Left lung (tissue), 10 donors: ENCODE data around the gene NCOA1. TPM values are rescaled to one million over a fixed set of nuclear protein-coding genes. Genes with fewer than 3 reads are reported as not detected.
"Not testable (repeated sequence)": the region's sequence is repeated elsewhere in the genome, so short reads cannot be mapped to it uniquely, and the experiment has no call there.

Experiments used
- ATAC-seq: fragments of 200-7000 bp; cut with Tn5 transposase; one replicate; pipeline ENCODE4 v1.9.1; 2020; ENCODE audit warnings: moderate library complexity
- DNase-seq, 4 donors: peaks; one replicate each; pipeline ENCODE4 v3.0.0-alpha.2; 2013 to 2020
- H3K27ac ChIP-seq, 2 donors: fragments of 200-600 bp; sonication (generic) in 1 of 2; one replicate each; pipeline versions ENCODE4 v1.5.0 to v1.8.0; 2020 to 2021
- H3K27me3 ChIP-seq, 2 donors: fragments of 200-600 bp; sonication (generic) in 1 of 2; one replicate each; pipeline versions ENCODE4 v1.5.0 to v1.8.0; 2020 to 2021
- H3K36me3 ChIP-seq, 2 donors: fragments of 200-600 bp; sonication (generic) in 1 of 2; one replicate each; pipeline versions ENCODE4 v1.5.0 to v1.8.0; 2020 to 2021
- H3K4me1 ChIP-seq, 2 donors: fragments of 200-600 bp; one replicate each; pipeline ENCODE4 v1.8.0; 2021
- H3K4me3 ChIP-seq, 2 donors: fragments of 200-600 bp; sonication (generic) in 1 of 2; one replicate each; pipeline versions ENCODE4 v1.5.0 to v1.8.0; 2020 to 2021; ENCODE audit warnings: mild to moderate bottlenecking in 1 of 2
- H3K9me3 ChIP-seq, 2 donors: fragments of 200-600 bp; sonication (generic) in 1 of 2; one replicate each; pipeline versions ENCODE4 v1.5.0 to v1.8.0; 2020 to 2021
- CTCF ChIP-seq, 2 donors: fragments of 200-600 bp; sonication (generic) in 1 of 2; IDR thresholded peaks; one replicate each; pipeline versions ENCODE4 v1.5.0 to v1.8.0; 2021; ENCODE audit warnings: antibody characterized with exemption in 2 of 2
- intact Hi-C, 2 donors: fragments of 100-400 bp; cut with DNase I; formaldehyde crosslinking; loops; one replicate each; pipeline versions ENCODE4 v1.11.2 to v1.14.2; 2022
- polyA plus RNA-seq, 6 donors: library from polyadenylated mRNA; unstranded; fragments of 120-200 nt; gene quantifications; one replicate each; pipeline ENCODE4 v1.2.1, GENCODE V29; 2013; ENCODE audit not compliant: insufficient read length in 6 of 6
- total RNA-seq, 2 donors: library from RNA; stranded (reverse); fragmentation: NEBNext Ultra II Directional; extraction: Animal tissue kit (Norgen Biotek cat#: 25700); gene quantifications; one replicate each; pipeline ENCODE4 v1.2.1, GENCODE V29; 2021
- donor health status: DM: no; HTN: yes; CAD: no.
- donor health status: DM: no; HTN: no; CAD: no.

Gene NCOA1
- total and polyA plus RNA-seq, 8 donors: 32.6 to 65.3 (median 59.7) TPM

- ATAC-seq: no peak
- no peaks in the 10 kb centered on the region for H3K36me3 ChIP-seq
- TF ChIP-seq CTCF (IDR thresholded peaks at IDR 0.05): no peak
Measured at GRCh38 chr2:24579053-24579803, 88.2 kb downstream of the NCOA1 start.

GRCh38 chr2:24580561-24580960 is 89.5 kb downstream of the NCOA1 start:
- no peak for TF ChIP-seq CTCF (IDR thresholded peaks at IDR 0.05)
- no peak for DNase-seq

More at GRCh38 chr2:24579053-24579803, 88.2 kb downstream of the NCOA1 start:
- H3K27ac ChIP-seq: no peak overlapping the region
- H3K27me3 ChIP-seq: no peaks in the 10 kb centered on the region
- intact Hi-C loops: no loop called here
- H3K9me3 ChIP-seq: no peaks in the 10 kb centered on the region
- peaks cover 0 to 7% of the 10 kb centered on the region in 2 donors for H3K4me1 ChIP-seq
- no peak for DNase-seq
- H3K4me3 ChIP-seq: no peak overlapping the region

GRCh38 chr2:24581971-24582370 is 90.9 kb downstream of the NCOA1 start:
- not testable (repeated sequence) for H3K36me3 ChIP-seq, H3K27me3 ChIP-seq

More at GRCh38 chr2:24580561-24580960, 89.5 kb downstream of the NCOA1 start:
- ATAC-seq: no peak
- H3K4me3 ChIP-seq: no peak overlapping the region
- intact Hi-C loops: no loop called here
- peaks cover 0 to 7% of the 10 kb centered on the region in 2 donors for H3K4me1 ChIP-seq
- H3K9me3 ChIP-seq: no peaks in the 10 kb centered on the region
- no peaks in the 10 kb centered on the region for H3K36me3 ChIP-seq
- H3K27me3 ChIP-seq: no peaks in the 10 kb centered on the region
- H3K27ac ChIP-seq: no peak overlapping the region

GRCh38 chr2:24586955-24587354 is 95.9 kb downstream of the NCOA1 start:
- Histone ChIP-seq H3K36me3 (peaks cover 0 to 8% of the 10 kb centered on the region in 2 donors), H3K27me3 (no peaks in the 10 kb centered on the region), H3K4me3 (no peak overlapping the region), H3K4me1 (no peaks in the 10 kb centered on the region), H3K27ac (no peak overlapping the region), H3K9me3 (no peaks in the 10 kb centered on the region)
- intact Hi-C loops: no loop called here
- ATAC-seq (no peak), DNase-seq (no peak)
- TF ChIP-seq CTCF (IDR thresholded peaks at IDR 0.05): no peak

More at GRCh38 chr2:24581971-24582370, 90.9 kb downstream of the NCOA1 start:
- H3K4me3 ChIP-seq, DNase-seq, H3K27ac ChIP-seq, H3K9me3 ChIP-seq, intact Hi-C loops, H3K4me1 ChIP-seq, ATAC-seq: not testable (repeated sequence)

GRCh38 chr2:24588294-24588693 is 97.2 kb downstream of the NCOA1 start:
- no peaks in the 10 kb centered on the region for H3K9me3 ChIP-seq
- ATAC-seq (no peak), DNase-seq (no peak)
- no peaks in the 10 kb centered on the region for H3K27me3 ChIP-seq
- H3K4me1 ChIP-seq: no peaks in the 10 kb centered on the region
- H3K27ac ChIP-seq: no peak overlapping the region
- H3K36me3 ChIP-seq: peaks cover 0 to 8% of the 10 kb centered on the region in 2 donors
- TF ChIP-seq CTCF (IDR thresholded peaks at IDR 0.05): no peak
- intact Hi-C loops: no loop called here
- H3K4me3 ChIP-seq: no peak overlapping the region
